IPS-11a (cell line): ENCODE measurements around the gene GAB1.

Experiments
- H3K4me3 ChIP-seq: one replicate; pipeline ENCODE4 v1.5.1; 2013; ENCODE audit warnings: low read depth, low read length, control low read depth

Gene GAB1

DNA sequence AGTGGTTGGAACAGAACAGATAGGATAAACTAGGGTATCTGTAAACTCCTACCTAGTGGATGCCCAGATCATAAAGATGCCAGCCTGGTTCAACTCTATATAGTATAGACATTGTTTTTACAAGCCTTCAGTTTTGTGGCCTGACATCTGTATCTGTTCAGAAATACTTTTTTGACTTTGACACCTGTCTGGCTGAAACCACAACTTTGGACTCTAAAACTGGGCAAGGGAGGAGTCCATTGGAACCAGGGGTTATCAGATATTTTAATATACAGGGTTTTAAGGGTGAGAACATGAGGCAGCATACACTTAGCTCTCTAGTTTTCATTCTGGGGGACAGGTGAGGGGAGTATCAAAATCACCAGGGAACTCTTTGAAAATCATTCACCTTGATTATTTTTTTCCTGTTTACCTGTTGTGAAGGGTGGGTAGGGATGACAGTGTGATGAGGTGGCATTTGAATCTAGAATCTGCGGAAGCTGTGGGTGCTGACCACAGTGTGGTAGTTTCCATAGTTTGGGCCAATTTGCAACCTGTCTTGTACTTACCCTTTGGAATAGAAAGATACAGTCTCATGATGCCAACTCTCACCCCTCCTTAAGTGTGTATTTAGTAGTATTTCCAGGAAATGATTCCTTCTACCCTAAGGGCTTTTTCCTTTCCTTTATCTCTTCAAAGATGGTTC lies 20.6 kb downstream of the GAB1 start:
- H3K4me3 ChIP-seq = no peak overlapping the region

- no peak overlapping the region for H3K4me3 ChIP-seq
Observed at GRCh38 chr4:143358419-143358818, 21.7 kb downstream of the GAB1 start.

- no peak overlapping the region for H3K4me3 ChIP-seq
Observed at GRCh38 chr4:143358923-143359643, 22.4 kb downstream of the GAB1 start.

DNA sequence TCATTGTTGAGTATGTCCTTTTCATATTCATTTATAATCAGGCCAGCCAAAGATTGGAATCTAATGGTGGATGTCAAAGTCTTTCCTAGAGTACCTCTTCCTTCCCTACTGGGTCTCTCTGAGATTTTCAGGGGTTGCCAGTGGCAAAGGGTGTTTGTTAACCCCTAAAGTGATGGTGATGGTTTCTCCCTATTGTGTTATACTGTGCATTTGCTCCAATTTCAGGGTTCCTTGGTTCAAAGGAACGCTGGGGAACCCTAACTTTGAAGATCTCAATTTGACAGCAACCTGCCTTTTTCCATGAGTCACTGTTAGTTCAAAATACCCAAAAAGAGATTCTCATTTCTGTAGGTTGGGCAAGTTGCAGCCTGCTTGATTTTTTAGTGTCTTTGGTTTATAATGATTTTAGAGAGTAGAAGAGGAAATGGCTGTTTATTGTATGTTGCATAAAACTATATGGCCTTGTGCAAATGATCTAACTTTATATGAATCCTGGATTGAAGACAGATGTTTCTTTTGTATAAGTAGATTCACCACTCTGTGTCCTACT lies 23.0 kb downstream of the GAB1 start:
- no peak overlapping the region for H3K4me3 ChIP-seq

GRCh38 chr4:143360838-143361625 lies 24.4 kb downstream of the GAB1 start:
- no peak overlapping the region for H3K4me3 ChIP-seq

DNA sequence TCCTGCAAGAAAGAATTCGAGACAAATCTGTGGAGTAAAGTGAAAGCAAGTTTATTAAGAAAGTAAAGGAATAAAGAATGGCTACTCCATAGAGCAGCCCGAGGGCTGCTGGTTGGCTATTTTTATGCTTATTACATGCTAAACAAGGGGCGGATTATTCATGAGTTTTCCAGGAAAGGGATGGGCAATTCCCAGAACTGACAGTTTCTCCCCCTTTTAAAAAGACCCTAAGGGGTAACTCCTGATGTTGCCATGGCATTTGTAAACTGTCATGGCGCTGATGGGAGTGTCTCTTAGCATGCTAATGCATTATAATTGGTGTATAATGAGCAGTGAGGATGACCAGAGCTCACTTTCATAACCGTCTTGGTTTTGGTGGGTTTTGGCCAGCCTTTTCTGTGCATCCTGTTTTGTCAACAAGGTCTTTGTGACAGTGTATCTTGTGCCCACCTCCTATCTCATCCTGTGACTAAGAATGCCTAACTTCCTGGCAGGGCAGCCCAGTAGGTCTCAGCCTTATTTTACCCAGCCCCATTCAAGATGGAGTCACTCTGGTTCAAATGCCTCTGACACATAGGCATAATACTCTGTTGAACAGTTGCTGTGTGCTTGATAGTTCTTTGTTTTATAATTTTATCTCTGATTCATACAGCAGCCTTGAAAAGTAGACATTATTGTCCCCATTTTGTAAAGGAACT lies 25.8 kb downstream of the GAB1 start:
- no peak overlapping the region for H3K4me3 ChIP-seq

DNA sequence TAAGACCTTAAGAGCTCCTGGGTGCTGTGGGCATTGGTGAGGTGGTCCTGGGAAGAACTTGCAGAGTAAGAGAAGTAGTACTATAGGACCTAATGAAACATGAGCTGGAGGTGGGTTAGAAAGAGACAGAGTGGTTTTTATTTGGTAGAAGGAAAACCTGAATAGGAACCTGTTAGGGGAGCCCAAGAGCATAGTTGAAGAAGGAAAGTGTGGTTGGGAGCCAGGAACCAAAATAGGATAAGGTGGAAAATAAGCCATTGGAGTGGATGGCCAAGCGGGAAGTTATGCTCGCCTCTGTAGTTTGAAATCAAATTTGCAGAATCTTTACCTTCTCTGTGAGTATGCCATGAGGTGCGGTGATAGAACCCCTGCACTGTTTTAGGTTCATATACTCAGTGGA lies 26.7 kb downstream of the GAB1 start:
- no peak overlapping the region for H3K4me3 ChIP-seq

DNA sequence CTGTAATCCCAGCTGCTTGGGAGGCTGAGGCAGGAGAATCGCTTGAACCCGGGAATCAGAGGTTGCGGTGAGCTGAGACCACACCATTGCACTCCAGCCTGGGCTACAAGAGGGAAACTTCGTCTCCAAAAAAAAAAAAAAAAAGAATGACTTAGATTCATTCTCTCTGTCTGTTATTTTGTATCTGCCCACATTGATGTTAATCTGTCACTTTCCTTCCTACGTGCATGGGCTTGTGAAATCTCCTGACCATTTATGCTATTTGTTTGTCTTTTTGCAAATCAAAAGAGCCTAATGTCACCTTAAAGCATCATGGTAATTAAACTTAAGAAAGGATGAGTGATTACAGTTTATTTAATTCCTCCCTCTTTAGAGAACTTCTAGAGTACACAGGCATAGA lies 27.4 kb downstream of the GAB1 start:
- no peak overlapping the region for H3K4me3 ChIP-seq

DNA sequence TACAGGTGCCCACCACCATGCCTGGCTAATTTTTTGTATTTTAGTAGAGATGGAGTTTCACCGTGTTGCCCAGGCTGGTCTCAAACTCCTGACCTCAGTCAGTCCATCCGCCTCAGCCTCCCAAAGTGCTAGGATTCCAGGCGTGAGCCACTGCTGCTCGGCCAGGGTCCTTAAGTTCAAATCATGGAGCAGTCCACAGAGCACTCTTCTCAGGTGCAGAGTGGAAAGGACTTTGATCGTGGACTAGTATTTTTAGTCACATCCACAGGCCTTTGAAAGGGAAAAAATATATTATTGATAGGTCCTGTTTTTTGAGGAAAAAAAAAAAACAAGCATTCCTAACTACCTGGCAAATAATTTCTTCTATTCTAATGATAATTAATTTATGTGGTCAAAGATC lies 31.2 kb downstream of the GAB1 start:
- no peak overlapping the region for H3K4me3 ChIP-seq

GRCh38 chr4:143369552-143369951 lies 32.9 kb downstream of the GAB1 start:
- H3K4me3 ChIP-seq = no peak overlapping the region

- H3K4me3 ChIP-seq = no peak overlapping the region
Observed at GRCh38 chr4:143372093-143372915, 35.6 kb downstream of the GAB1 start.

GRCh38 chr4:143374255-143374654 lies 37.6 kb downstream of the GAB1 start:
- no peak overlapping the region for H3K4me3 ChIP-seq

DNA sequence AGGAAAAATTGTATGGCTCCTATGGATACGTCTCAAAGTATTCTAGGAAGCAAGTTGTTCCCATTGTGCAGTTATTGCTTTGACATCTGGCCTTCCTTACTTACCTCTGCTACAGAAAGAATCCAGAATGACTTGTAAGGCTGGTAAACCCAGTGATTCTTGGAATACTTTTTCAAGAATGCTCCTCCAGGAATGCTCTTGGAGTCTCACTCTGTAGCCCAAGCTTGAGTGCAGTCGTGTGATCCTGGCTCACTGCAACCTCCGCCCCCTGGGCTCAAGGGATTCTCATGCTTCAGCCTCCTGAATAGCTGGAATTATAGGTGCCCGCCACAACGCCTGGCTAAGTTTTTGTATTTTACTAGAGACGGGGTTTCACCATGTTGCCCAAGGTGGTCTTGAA lies 38.1 kb downstream of the GAB1 start:
- no peak overlapping the region for H3K4me3 ChIP-seq

DNA sequence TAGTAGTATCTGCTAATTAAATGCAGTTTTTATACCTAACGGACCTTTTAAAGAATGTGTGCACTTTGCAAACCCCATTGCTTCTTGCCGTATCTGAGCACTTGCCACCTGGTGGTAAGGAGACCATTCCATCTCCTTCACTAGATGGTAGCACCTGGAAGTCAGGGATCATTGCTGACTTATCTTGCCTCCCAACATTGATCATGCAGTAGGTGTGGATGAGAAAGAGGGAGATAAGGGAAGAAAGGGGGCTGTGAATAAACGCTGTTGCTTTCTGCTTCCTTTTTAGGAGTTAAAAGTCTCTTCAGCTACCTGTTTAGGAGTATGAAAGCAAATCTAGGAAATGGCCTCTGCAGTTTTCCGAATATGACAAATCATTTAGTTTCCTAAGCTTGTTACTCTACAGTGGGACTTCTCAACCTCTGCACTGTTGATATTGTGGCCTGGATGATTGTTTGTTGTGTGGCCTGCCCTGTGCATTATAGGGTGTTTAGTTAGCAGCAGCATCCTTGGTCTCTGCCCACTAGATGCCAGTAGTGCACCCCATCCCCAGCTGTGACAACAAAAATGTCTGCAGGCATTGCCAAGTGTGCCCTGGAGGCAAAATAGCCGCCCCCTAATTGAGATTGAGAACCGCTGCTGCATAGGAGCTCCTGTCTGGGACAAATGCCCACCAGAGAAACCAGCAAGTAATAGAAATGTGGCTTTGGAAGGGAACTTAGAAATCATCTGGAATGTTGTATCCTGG lies 38.8 kb downstream of the GAB1 start:
- no peak overlapping the region for H3K4me3 ChIP-seq

GRCh38 chr4:143377611-143378099 lies 41.0 kb downstream of the GAB1 start:
- H3K4me3 ChIP-seq = no peak overlapping the region

DNA sequence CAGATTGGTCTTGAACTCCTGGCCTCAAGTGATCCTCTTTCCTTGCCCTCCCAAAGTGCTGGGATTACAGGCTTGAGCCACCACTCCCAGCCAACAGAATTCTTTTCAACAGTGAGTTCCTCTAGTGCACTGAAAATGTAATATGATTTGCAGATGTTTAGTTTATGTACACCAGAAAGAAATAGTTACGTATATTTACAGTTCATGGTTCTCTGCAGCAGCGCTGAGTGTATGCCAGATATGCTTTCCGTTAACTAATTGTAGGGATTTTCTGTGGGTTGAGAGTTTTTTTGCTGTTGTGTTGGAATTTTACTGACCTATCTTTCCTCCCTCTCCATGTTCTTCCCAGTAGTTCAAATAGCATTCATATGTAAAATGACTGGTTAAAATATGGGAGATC lies 44.0 kb downstream of the GAB1 start:
- H3K4me3 ChIP-seq = no peak overlapping the region

DNA sequence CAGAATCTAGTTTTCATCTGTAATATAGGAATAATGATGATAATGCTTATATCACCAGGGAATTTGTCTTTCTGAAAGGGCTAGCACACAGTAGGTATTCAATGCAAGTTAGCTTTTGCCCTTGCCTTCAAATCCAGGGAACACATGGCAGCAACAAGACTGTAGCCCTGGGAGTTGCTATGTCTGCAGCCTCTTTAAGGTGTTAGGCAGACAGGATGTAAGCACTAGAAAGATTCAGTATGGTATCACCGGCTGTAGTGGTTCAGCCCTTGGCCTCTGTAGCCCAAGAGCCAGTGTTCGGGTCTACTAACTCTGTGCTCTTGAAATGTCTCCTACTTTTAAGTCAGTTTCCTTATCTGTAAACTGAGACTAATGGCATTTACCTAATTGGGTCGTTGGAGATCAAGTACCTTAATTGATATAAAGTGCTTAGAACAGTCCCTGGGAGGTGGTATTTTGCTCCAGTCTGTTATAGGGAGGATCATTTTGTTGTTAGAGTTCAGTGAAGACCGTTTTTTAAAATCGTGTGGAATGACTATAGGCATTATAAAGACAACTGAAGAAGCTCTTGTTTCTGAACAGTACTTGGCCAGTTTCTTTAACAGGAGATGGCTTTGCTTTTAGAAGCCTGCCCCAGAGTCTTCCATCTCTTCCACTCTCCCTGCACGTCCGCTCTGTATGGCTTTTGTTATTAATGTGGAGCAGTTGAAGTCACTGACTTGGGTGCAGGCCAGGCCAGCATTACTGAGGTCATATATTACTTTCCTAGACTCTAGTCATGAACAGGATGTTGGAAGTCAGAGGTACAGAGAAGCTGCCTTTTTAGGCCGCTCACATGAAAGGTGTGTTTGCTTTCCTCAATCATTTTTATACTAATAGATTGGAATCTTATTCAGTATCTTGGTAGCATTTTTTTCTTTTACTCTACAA lies 44.8 kb downstream of the GAB1 start:
- H3K4me3 ChIP-seq = no peak overlapping the region

- no peak overlapping the region for H3K4me3 ChIP-seq
Observed at GRCh38 chr4:143382596-143382995, 45.9 kb downstream of the GAB1 start.
